Suprapubic skin (tissue), 3 donors: ENCODE measurements around the gene ROBO2.

Source experiments
- CTCF ChIP-seq, 2 donors: fragments of 200-600 bp in 1 of 2; fragments of 450-650 bp in 1 of 2; sonication (generic) in 1 of 2; IDR thresholded peaks; one replicate each; pipeline ENCODE4 v1.5.1; 2016 to 2019; ENCODE audit warnings: antibody characterized with exemption in 2 of 2, mild to moderate bottlenecking in 1 of 2, moderate library complexity in 1 of 2
- EP300 ChIP-seq: sonication (generic); formaldehyde crosslinking; IDR thresholded peaks from one replicate; pipeline ENCODE4 v1.6.1; 2017; ENCODE audit warnings: antibody characterized with exemption
- POLR2A ChIP-seq, 2 donors: fragments of 450-650 bp; IDR thresholded peaks; one replicate each; pipeline ENCODE4 v1.6.1; 2017; ENCODE audit warnings: antibody characterized with exemption in 2 of 2, mild to moderate bottlenecking in 2 of 2, moderate library complexity in 2 of 2

GRCh38 chr3:77182341-77182740 is 142.4 kb downstream of the ROBO2 start:
- TF ChIP-seq CTCF (IDR thresholded peaks at IDR 0.05) (no peak), POLR2A (IDR thresholded peaks at IDR 0.05) (no peak), EP300 (no peak)
